Adrenal gland (tissue), 5 donors: ENCODE data around the gene RNASE12.

Source experiments
- CTCF ChIP-seq, 6 experiments: fragments of 450-650 bp in 4 of 6; fragments of 200-600 bp in 2 of 6; sonication (generic) in 1 of 6; IDR thresholded peaks; 1 replicate in 5 of 6; 2 replicates in 1 of 6; pipeline versions ENCODE4 v1.5.1 to v1.8.0; 2016 to 2021; ENCODE audit warnings: antibody characterized with exemption in 6 of 6, mild to moderate bottlenecking in 2 of 6, moderate library complexity in 1 of 6
- POLR2A ChIP-seq, 2 donors: fragments of 450-650 bp; IDR thresholded peaks; one replicate each; pipeline ENCODE4 v1.6.1; 2017; ENCODE audit warnings: antibody characterized with exemption in 2 of 2, mild to moderate bottlenecking in 2 of 2, moderate library complexity in 1 of 2
- donor health status: DM: no; HTN: no; CAD: no.

GRCh38 chr14:20608383-20609110 lies 17.4 kb upstream of the RNASE12 start:
- TF ChIP-seq CTCF (IDR thresholded peaks at IDR 0.05) (no peak), POLR2A (IDR thresholded peaks at IDR 0.05) (no peak)
